Smooth muscle cell (in vitro differentiated cells): ENCODE measurements around the gene UGCG. TPM values are rescaled to one million over a fixed set of nuclear protein-coding genes. Genes with fewer than 3 reads are reported as not detected.

Experiments used
- DNase-seq: peaks from one replicate; lab custom pipeline; 2025; ENCODE audit not compliant: unreplicated experiment; lab: John Stamatoyannopoulos, UW
- H2AFZ ChIP-seq: fragments of 200-600 bp; sonication (generic); 2 replicates; pipeline ENCODE4 v1.6.0; 2016; ENCODE audit warnings: antibody characterized with exemption, low read depth, mild to moderate bottlenecking
- H3F3A ChIP-seq: fragments of 200-600 bp; sonication (generic); 2 replicates; pipeline ENCODE4 v1.6.0; 2017; ENCODE audit warnings: antibody characterized with exemption, low read depth
- H3K27ac ChIP-seq: fragments of 200-600 bp; sonication (generic); 2 replicates; pipeline ENCODE4 v1.5.1; 2016; ENCODE audit warnings: low read depth, mild to moderate bottlenecking
- H3K27me3 ChIP-seq: fragments of 200-600 bp; sonication (generic); 2 replicates; pipeline ENCODE4 v1.6.1; 2016; ENCODE audit warnings: low read depth, mild to moderate bottlenecking
- H3K36me3 ChIP-seq: fragments of 200-600 bp; sonication (generic); 2 replicates; pipeline ENCODE4 v1.5.1; 2016; ENCODE audit warnings: low read depth
- H3K4me1 ChIP-seq: fragments of 200-600 bp; sonication (generic); 2 replicates; pipeline ENCODE4 v1.5.1; 2016; ENCODE audit warnings: low read depth
- H3K4me2 ChIP-seq: fragments of 200-600 bp; sonication (generic); 2 replicates; pipeline ENCODE4 v1.6.0; 2016; ENCODE audit warnings: mild to moderate bottlenecking
- H3K4me3 ChIP-seq: fragments of 200-600 bp; sonication (generic); 2 replicates; pipeline ENCODE4 v1.5.1; 2016; ENCODE audit warnings: mild to moderate bottlenecking
- H3K79me2 ChIP-seq: fragments of 200-600 bp; sonication (generic); 2 replicates; pipeline ENCODE4 v1.6.0; 2016; ENCODE audit warnings: low read depth, mild to moderate bottlenecking
- H3K9ac ChIP-seq: fragments of 200-600 bp; sonication (generic); 2 replicates; pipeline ENCODE4 v1.6.0; 2016; ENCODE audit warnings: low read depth
- H3K9me3 ChIP-seq: fragments of 200-600 bp; sonication (generic); replicated peaks from 2 replicates; pipeline ENCODE4 v1.5.1; 2016; ENCODE audit warnings: low read depth
- H4K20me1 ChIP-seq: fragments of 200-600 bp; sonication (generic); 2 replicates; pipeline ENCODE4 v1.6.0; 2016; ENCODE audit warnings: low read depth
- WGBS: methylation state at CpG from one replicate; pipeline ENCODE4 v1.1.7; 2016; ENCODE audit warnings: low lambda C conversion rate; 5-methylcytosine and 5-hydroxymethylcytosine counted together
- polyA plus RNA-seq: library from polyadenylated mRNA; unstranded; fragments of >200 nt; fragmentation: Nextera tagmentation; extraction: Ambion mirVana; gene quantifications from 2 replicates; pipeline ENCODE4 v1.2.1, GENCODE V29; 2016
- total RNA-seq: library from RNA; depleted of rRNA; stranded (reverse); fragments of >200 nt; gene quantifications from 2 replicates; pipeline ENCODE4 v1.2.3, GENCODE V29; 2014
- TF ChIP-seq, protein P1 (sequence below): fragments of 200-600 bp; sonication (generic); IDR thresholded peaks from 2 replicates; pipeline ENCODE4 v1.5.1; 2017; ENCODE audit warnings: borderline replicate concordance, mild to moderate bottlenecking, antibody characterized with exemption; ENCODE audit not compliant: insufficient read depth, poor library complexity, severe bottlenecking

Gene UGCG
- total and polyA plus RNA-seq, 2 experiments from 2014 or later, result 21.3 to 34.0 TPM

DNA sequence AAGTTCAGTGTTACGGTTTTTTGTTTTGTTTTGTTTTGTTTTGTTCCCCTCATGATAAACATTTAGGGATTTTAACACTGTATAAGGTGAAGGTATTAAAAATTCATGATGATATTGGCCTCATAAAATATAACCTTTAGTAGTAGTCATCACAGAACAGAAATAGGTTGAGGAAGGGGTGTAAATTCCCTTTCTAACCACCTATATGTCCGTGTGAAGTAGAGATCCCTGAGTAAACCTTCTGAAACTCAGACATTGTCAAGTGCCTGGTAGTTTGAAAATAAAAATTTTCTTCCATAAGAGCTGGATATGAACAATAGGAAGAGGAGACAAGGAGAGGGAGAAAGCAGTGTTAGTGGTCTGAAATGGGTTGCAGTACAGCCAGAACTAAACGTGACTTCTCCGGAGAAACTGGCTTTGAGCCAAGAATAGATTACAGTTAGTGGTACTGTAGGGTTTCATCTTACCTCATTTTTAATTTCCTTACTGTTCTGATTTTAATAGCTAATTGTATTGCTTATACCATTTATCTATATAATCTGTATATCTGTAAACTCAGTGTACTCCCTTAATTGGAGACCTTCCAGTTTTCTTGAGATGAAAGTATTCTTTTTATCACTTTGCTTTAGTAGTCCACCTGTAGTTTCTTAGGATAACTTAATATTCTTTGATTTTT lies 18.3 kb downstream of the UGCG start:
- no peak overlapping the region for H3K4me2 ChIP-seq
- H3K36me3 ChIP-seq, result peaks cover 7% of the 10 kb centered on the region
- no peak overlapping the region for H3K27ac ChIP-seq
- TF ChIP-seq, protein P1, sequence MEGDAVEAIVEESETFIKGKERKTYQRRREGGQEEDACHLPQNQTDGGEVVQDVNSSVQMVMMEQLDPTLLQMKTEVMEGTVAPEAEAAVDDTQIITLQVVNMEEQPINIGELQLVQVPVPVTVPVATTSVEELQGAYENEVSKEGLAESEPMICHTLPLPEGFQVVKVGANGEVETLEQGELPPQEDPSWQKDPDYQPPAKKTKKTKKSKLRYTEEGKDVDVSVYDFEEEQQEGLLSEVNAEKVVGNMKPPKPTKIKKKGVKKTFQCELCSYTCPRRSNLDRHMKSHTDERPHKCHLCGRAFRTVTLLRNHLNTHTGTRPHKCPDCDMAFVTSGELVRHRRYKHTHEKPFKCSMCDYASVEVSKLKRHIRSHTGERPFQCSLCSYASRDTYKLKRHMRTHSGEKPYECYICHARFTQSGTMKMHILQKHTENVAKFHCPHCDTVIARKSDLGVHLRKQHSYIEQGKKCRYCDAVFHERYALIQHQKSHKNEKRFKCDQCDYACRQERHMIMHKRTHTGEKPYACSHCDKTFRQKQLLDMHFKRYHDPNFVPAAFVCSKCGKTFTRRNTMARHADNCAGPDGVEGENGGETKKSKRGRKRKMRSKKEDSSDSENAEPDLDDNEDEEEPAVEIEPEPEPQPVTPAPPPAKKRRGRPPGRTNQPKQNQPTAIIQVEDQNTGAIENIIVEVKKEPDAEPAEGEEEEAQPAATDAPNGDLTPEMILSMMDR, result no peak
- H4K20me1 ChIP-seq, result peaks cover 83% of the 10 kb centered on the region
- no peaks in the 10 kb centered on the region for H3K4me1 ChIP-seq
- no peak overlapping the region for H3K9ac ChIP-seq
- no peaks in the 10 kb centered on the region for H3K9me3 ChIP-seq
- WGBS, result 83% methylated on average over 4 of the region's 4 CpGs
- no peaks in the 10 kb centered on the region for H3F3A ChIP-seq
- no peak overlapping the region for H2AFZ ChIP-seq
- peaks cover 91% of the 10 kb centered on the region for H3K79me2 ChIP-seq
- no peaks in the 10 kb centered on the region for H3K27me3 ChIP-seq
- H3K4me3 ChIP-seq, result no peak overlapping the region
- no peak for DNase-seq

DNA sequence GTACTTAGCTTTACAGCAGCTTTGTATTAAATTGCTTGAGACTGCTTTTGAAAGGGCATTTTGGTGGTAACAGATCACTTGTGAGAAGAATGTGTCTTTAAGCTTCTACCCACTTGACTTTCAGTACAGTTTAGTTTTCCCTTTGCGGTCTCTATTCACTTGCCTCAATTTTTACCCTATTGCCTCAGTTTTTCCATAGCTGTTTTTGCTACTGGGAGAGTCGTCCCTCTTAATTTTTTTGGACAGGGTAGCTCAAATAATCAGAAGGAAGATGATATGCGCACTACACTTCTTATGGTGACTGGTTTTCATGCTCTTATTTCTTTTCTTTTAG lies 18.8 kb downstream of the UGCG start:
- Histone ChIP-seq H3K4me1 (no peaks in the 10 kb centered on the region), H4K20me1 (peaks cover 83% of the 10 kb centered on the region), H3K4me2 (no peak overlapping the region), H3K4me3 (no peak overlapping the region), H3K9ac (no peak overlapping the region), H3F3A (no peaks in the 10 kb centered on the region), H3K79me2 (peaks cover 91% of the 10 kb centered on the region), H3K36me3 (peaks cover 7% of the 10 kb centered on the region), H3K27ac (no peak overlapping the region), H2AFZ (no peak overlapping the region), H3K27me3 (no peaks in the 10 kb centered on the region), H3K9me3 (no peaks in the 10 kb centered on the region)
- DNase-seq, result no peak
- WGBS, result 94% methylated on average over 3 of the region's 3 CpGs
- TF ChIP-seq, protein P1, result no peak

DNA sequence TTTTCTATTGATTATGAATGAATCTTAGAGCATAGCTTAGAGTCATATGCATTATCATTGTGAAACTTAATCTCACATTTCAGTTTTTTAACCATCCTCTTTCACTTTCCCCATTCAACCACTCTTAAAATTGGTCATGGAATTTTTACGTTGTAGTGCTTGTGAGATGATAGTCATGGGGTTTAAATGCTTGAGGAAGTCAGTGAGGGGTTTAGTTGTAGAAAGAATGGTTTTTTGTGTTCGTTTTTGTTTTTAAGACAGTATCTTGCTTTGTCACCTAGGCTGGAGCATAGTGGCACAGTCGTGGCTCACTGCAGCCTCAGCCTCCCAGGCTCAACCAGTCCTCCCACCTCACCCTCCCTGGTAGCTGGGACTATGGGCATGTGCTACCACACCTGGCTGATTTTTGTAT lies 19.6 kb downstream of the UGCG start:
- TF ChIP-seq, protein P1, result no peak
- no peak overlapping the region for H3K9ac ChIP-seq

DNA sequence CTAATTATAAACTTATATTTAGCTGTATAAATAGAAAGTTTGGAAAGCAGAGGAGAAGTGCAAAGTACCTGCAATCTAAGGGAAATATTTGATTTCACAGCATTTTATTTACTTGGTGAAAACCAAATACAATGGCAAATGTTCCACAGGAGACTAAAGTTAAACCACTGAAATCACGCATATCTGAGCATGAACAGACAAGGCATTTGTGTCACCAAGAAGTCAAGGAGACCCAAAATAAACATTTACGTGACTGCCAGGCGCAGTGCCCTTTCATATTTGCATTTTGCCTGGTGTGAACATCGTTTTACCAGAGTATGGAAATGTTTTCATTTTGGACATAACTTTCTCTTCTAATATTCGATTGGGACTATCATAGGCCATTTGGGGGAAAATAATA lies 20.6 kb downstream of the UGCG start:
- H3K9me3 ChIP-seq, result no peaks in the 10 kb centered on the region
- no peaks in the 10 kb centered on the region for H3K4me1 ChIP-seq
- no peak overlapping the region for H3K4me2 ChIP-seq
- peaks cover 7% of the 10 kb centered on the region for H3K36me3 ChIP-seq
- DNase-seq, result no peak
- WGBS, result 95% methylated on average over 5 of the region's 5 CpGs
- H3K27me3 ChIP-seq, result no peaks in the 10 kb centered on the region
- H3K79me2 ChIP-seq, result peaks cover 84% of the 10 kb centered on the region
- no peaks in the 10 kb centered on the region for H3F3A ChIP-seq
- peaks cover 82% of the 10 kb centered on the region for H4K20me1 ChIP-seq
- H3K27ac ChIP-seq, result no peak overlapping the region
- no peak overlapping the region for H2AFZ ChIP-seq
- H3K9ac ChIP-seq, result no peak overlapping the region
- no peak overlapping the region for H3K4me3 ChIP-seq
- TF ChIP-seq, protein P1, result no peak

More for the DNA sequence above, 19.6 kb downstream of the UGCG start:
- no peak overlapping the region for H3K4me2 ChIP-seq
- no peaks in the 10 kb centered on the region for H3F3A ChIP-seq
- peaks cover 7% of the 10 kb centered on the region for H3K36me3 ChIP-seq
- no peak overlapping the region for H3K4me3 ChIP-seq
- peaks cover 90% of the 10 kb centered on the region for H3K79me2 ChIP-seq
- no peaks in the 10 kb centered on the region for H3K9me3 ChIP-seq
- no peaks in the 10 kb centered on the region for H3K27me3 ChIP-seq
- 87% methylated on average over 3 of the region's 3 CpGs for WGBS
- H2AFZ ChIP-seq, result no peak overlapping the region
- peaks cover 83% of the 10 kb centered on the region for H4K20me1 ChIP-seq
- H3K27ac ChIP-seq, result no peak overlapping the region
- H3K4me1 ChIP-seq, result no peaks in the 10 kb centered on the region
- DNase-seq, result no peak
